PC-9 (cell line): ENCODE data around the gene IRF8. TPM values are rescaled to one million over a fixed set of nuclear protein-coding genes. Genes with fewer than 3 reads are reported as not detected.

Source experiments
- BruUV-seq: library from RNA; stranded (reverse); fragments of 400-500 nt; replicated peaks from 2 replicates; lab custom pipeline; 2021; lab: Mats Ljungman, UMichigan
- CTCF ChIA-PET: fragments of 300-600 bp; sonication (Branson Sonifier 250); formaldehyde crosslinking; loops from one replicate; lab custom pipeline; 2022; ENCODE audit warnings: antibody characterized with exemption; lab: Charles Lee
- POLR2A ChIA-PET: fragments of 300-600 bp; sonication (Branson Sonifier 250); formaldehyde crosslinking; loops from one replicate; lab custom pipeline; 2022; ENCODE audit warnings: antibody characterized with exemption; ENCODE audit not compliant: unreplicated experiment; lab: Charles Lee
- DNase-seq, 2 experiments: peaks; one replicate each; pipeline versions ENCODE4 v3.0.0 to v3.0.0-alpha.2; 2015 to 2022; ENCODE audit warnings: mixed read lengths in 1 of 2
- H2AFZ ChIP-seq: fragments of 200-600 bp; sonication (generic); 2 replicates; pipeline ENCODE4 v1.8.1; 2017; ENCODE audit warnings: antibody characterized with exemption
- H3F3A ChIP-seq: fragments of 200-600 bp; sonication (generic); 2 replicates; pipeline ENCODE4 v1.8.1; 2017; ENCODE audit warnings: antibody characterized with exemption, mild to moderate bottlenecking, low read depth; ENCODE audit not compliant: insufficient read depth
- H3K27ac ChIP-seq: fragments of 200-600 bp; sonication (generic); 2 replicates; pipeline ENCODE4 v1.6.1; 2016; ENCODE audit warnings: mixed run types
- H3K27me3 ChIP-seq: fragments of 200-600 bp; sonication (generic); 2 replicates; pipeline ENCODE4 v1.6.1; 2016; ENCODE audit warnings: low read depth, mixed run types; ENCODE audit not compliant: insufficient read depth
- H3K36me3 ChIP-seq: fragments of 200-600 bp; sonication (generic); 2 replicates; pipeline ENCODE4 v1.6.1; 2016; ENCODE audit warnings: low read depth, mixed run types
- H3K4me1 ChIP-seq: fragments of 200-600 bp; sonication (generic); replicated peaks from 2 replicates; pipeline ENCODE4 v1.6.1; 2016; ENCODE audit warnings: mixed run types; ENCODE audit not compliant: insufficient read depth
- H3K4me2 ChIP-seq: fragments of 200-600 bp; sonication (generic); 2 replicates; pipeline ENCODE4 v1.6.1; 2017; ENCODE audit warnings: mixed run types
- H3K4me3 ChIP-seq: fragments of 200-600 bp; sonication (generic); 2 replicates; pipeline ENCODE4 v1.6.1; 2016; ENCODE audit warnings: mixed run types
- H3K79me2 ChIP-seq: fragments of 200-600 bp; sonication (generic); 2 replicates; pipeline ENCODE4 v1.6.1; 2017; ENCODE audit warnings: low read depth, mixed run types
- H3K9me2 ChIP-seq: fragments of 200-600 bp; sonication (generic); 2 replicates; pipeline ENCODE4 v1.8.1; 2017; ENCODE audit warnings: mild to moderate bottlenecking; ENCODE audit not compliant: insufficient read depth
- H3K9me3 ChIP-seq: fragments of 200-600 bp; sonication (generic); 2 replicates; pipeline ENCODE4 v1.8.1; 2016; ENCODE audit warnings: low read depth; ENCODE audit not compliant: insufficient read depth
- H4K20me1 ChIP-seq: fragments of 200-600 bp; sonication (generic); 2 replicates; pipeline ENCODE4 v1.8.1; 2017; ENCODE audit not compliant: insufficient read depth
- CTCF ChIP-seq: fragments of 200-600 bp; sonication (generic); conservative IDR thresholded peaks from 2 replicates; pipeline ENCODE4 v1.6.1; 2017; ENCODE audit warnings: mixed run types, antibody characterized with exemption, mild to moderate bottlenecking, moderate library complexity
- EZH2 ChIP-seq: fragments of 200-600 bp; sonication (generic); IDR thresholded peaks from 2 replicates; pipeline ENCODE4 v1.8.0; 2017; ENCODE audit warnings: antibody characterized with exemption, low read depth
- intact Hi-C: fragments of 100-400 bp; cut with micrococcal nuclease; formaldehyde crosslinking; loops from one replicate; pipeline ENCODE4 v1.10.0; 2022; ENCODE audit not compliant: unreplicated experiment
- total RNA-seq: library from RNA; stranded (reverse); gene quantifications from 2 replicates; pipeline ENCODE4 v1.2.3, GENCODE V29; 2021

IRF8 gene
- total RNA-seq, 1 experiment from 2014 or later = not detected

- intact Hi-C loops = no loop called here
- no peak for DNase-seq
- no peaks in the 10 kb centered on the region for H3K4me1 ChIP-seq
- H3K9me3 ChIP-seq = peaks cover 7% of the 10 kb centered on the region; the same call in 1 of the 2 replicates
- H3K9me2 ChIP-seq = no peaks in the 10 kb centered on the region
- H4K20me1 ChIP-seq = no peaks in the 10 kb centered on the region
- H3K79me2 ChIP-seq = no peaks in the 10 kb centered on the region
- no TSS peak for BruUV-seq
- H3K36me3 ChIP-seq = no peaks in the 10 kb centered on the region
- H3F3A ChIP-seq = no peaks in the 10 kb centered on the region
- H2AFZ ChIP-seq = no peak overlapping the region
- H3K27me3 ChIP-seq = peaks cover 92% of the 10 kb centered on the region
- TF ChIP-seq CTCF (no peak), EZH2 (no peak)
- ChIA-PET POLR2A (no interaction called here), CTCF (no interaction called here)
- no peak overlapping the region for H3K4me2 ChIP-seq
- H3K4me3 ChIP-seq = no peak overlapping the region
- H3K27ac ChIP-seq = no peak overlapping the region
Measured at GRCh38 chr16:85901773-85902365, 2.9 kb downstream of the IRF8 start.

GRCh38 chr16:85902366-85903155, 3.6 kb downstream of the IRF8 start:
- Histone ChIP-seq H3K36me3 (no peaks in the 10 kb centered on the region), H4K20me1 (no peaks in the 10 kb centered on the region), H3K4me1 (no peaks in the 10 kb centered on the region), H2AFZ (no peak overlapping the region), H3K79me2 (no peaks in the 10 kb centered on the region), H3K27ac (no peak overlapping the region), H3K27me3 (peaks cover 90% of the 10 kb centered on the region), H3K9me2 (no peaks in the 10 kb centered on the region), H3K4me2 (no peak overlapping the region), H3K9me3 (peaks cover 7% of the 10 kb centered on the region; the same call in 1 of the 2 replicates), H3F3A (no peaks in the 10 kb centered on the region), H3K4me3 (no peak overlapping the region)
- POLR2A ChIA-PET = no interaction called here
- CTCF ChIA-PET = no interaction called here
- no peak for DNase-seq
- no peak for TF ChIP-seq EZH2
- TF ChIP-seq CTCF = no peak
- intact Hi-C loops = no loop called here
- BruUV-seq = no TSS peak

GRCh38 chr16:85903559-85903958, 4.6 kb downstream of the IRF8 start:
- BruUV-seq = no TSS peak
- Histone ChIP-seq H3K27me3 (peaks cover 92% of the 10 kb centered on the region), H3K79me2 (no peaks in the 10 kb centered on the region), H2AFZ (no peak overlapping the region), H3K4me2 (no peak overlapping the region), H3K27ac (no peak overlapping the region), H4K20me1 (no peaks in the 10 kb centered on the region), H3K4me3 (no peak overlapping the region), H3K4me1 (no peaks in the 10 kb centered on the region), H3K9me2 (no peaks in the 10 kb centered on the region), H3F3A (no peaks in the 10 kb centered on the region), H3K36me3 (no peaks in the 10 kb centered on the region), H3K9me3 (peaks cover 7% of the 10 kb centered on the region; the same call in 1 of the 2 replicates)
- no peak for TF ChIP-seq CTCF
- DNase-seq = no peak
- intact Hi-C loops = no loop called here
- CTCF ChIA-PET = no interaction called here
- POLR2A ChIA-PET = no interaction called here
